GM12878 (cell line): ENCODE measurements around the gene CREBRF.

Source experiments
- CBX5 ChIP-seq: sonication (generic); IDR thresholded peaks from 2 replicates; pipeline ENCODE4 v1.6.1; 2016; ENCODE audit warnings: low read depth, moderate library complexity, mild to moderate bottlenecking, inconsistent platforms
- TF ChIP-seq, protein P1 (sequence below), 3 experiments: IDR thresholded peaks in 2 of 3; conservative IDR thresholded peaks in 1 of 3; 2 replicates each; pipeline ENCODE4 v1.5.1; 2011; ENCODE audit warnings: low read depth in 3 of 3, low read length in 3 of 3, mild to moderate bottlenecking in 3 of 3, control low read depth in 2 of 3, moderate library complexity in 2 of 3, inconsistent platforms in 1 of 3, mixed read lengths in 1 of 3; ENCODE audit not compliant: control insufficient read depth in 2 of 3, insufficient read depth in 1 of 3; ENCODE audit errors: extremely low read depth in 1 of 3
- TF ChIP-seq, protein P2 (sequence below): fragments of 450-650 bp; IDR thresholded peaks from 2 replicates; pipeline ENCODE4 v1.6.1; 2017; ENCODE audit warnings: low read depth, mild to moderate bottlenecking, moderate library complexity

DNA sequence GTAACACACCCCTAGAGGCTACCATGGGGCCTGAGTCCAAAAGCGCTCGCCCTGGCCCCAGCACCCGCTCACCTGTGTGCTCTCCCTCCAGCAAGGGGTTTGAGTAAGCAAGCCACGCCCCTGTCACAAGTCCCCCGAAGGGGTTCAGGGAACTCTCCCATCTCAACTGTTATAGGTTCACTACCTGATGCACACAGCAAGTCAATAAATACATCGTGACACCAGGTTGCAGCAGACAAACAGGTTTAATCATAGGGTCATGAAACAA, 8.4 kb upstream of the CREBRF start:
- no peak for TF ChIP-seq CBX5
- TF ChIP-seq, protein P1, sequence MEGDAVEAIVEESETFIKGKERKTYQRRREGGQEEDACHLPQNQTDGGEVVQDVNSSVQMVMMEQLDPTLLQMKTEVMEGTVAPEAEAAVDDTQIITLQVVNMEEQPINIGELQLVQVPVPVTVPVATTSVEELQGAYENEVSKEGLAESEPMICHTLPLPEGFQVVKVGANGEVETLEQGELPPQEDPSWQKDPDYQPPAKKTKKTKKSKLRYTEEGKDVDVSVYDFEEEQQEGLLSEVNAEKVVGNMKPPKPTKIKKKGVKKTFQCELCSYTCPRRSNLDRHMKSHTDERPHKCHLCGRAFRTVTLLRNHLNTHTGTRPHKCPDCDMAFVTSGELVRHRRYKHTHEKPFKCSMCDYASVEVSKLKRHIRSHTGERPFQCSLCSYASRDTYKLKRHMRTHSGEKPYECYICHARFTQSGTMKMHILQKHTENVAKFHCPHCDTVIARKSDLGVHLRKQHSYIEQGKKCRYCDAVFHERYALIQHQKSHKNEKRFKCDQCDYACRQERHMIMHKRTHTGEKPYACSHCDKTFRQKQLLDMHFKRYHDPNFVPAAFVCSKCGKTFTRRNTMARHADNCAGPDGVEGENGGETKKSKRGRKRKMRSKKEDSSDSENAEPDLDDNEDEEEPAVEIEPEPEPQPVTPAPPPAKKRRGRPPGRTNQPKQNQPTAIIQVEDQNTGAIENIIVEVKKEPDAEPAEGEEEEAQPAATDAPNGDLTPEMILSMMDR (IDR thresholded peaks at IDR 0.05 in 2 of 3, conservative IDR thresholded peaks at IDR 0.05 in 1 of 3; ENCODE audit: control insufficient read depth in 2 of 3, extremely low read depth in 1 of 3, insufficient read depth in 1 of 3, low read depth in 3 of 3, low read length in 3 of 3) = no peak
- TF ChIP-seq, protein P2, sequence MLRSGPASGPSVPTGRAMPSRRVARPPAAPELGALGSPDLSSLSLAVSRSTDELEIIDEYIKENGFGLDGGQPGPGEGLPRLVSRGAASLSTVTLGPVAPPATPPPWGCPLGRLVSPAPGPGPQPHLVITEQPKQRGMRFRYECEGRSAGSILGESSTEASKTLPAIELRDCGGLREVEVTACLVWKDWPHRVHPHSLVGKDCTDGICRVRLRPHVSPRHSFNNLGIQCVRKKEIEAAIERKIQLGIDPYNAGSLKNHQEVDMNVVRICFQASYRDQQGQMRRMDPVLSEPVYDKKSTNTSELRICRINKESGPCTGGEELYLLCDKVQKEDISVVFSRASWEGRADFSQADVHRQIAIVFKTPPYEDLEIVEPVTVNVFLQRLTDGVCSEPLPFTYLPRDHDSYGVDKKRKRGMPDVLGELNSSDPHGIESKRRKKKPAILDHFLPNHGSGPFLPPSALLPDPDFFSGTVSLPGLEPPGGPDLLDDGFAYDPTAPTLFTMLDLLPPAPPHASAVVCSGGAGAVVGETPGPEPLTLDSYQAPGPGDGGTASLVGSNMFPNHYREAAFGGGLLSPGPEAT = no peak
